Measurements from ENCODE around the gene TRAM1L1.

The TRAM1L1 gene

DNA sequence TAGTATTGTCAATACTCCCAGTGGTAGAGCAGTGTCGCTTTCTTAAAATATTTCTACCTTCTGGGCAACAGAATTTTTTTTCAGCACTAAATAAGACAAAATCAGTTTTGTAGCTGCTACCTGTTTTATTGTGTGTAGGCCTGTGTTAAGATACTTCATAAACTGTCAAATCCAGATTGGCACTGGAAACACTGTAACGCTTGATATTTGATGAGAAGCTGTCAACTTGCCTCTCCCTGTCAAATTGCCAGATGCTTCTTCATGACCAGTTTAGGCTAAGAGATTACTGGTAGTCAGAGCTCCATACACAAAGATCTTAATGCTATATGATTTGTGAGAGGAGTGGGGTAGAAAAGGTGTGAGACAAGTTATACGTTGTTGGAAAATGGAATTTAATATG, 17.3 kb downstream of the TRAM1L1 start:
- TF ChIP-seq, protein P1, sequence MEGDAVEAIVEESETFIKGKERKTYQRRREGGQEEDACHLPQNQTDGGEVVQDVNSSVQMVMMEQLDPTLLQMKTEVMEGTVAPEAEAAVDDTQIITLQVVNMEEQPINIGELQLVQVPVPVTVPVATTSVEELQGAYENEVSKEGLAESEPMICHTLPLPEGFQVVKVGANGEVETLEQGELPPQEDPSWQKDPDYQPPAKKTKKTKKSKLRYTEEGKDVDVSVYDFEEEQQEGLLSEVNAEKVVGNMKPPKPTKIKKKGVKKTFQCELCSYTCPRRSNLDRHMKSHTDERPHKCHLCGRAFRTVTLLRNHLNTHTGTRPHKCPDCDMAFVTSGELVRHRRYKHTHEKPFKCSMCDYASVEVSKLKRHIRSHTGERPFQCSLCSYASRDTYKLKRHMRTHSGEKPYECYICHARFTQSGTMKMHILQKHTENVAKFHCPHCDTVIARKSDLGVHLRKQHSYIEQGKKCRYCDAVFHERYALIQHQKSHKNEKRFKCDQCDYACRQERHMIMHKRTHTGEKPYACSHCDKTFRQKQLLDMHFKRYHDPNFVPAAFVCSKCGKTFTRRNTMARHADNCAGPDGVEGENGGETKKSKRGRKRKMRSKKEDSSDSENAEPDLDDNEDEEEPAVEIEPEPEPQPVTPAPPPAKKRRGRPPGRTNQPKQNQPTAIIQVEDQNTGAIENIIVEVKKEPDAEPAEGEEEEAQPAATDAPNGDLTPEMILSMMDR (IDR thresholded peaks at IDR 0.05; ENCODE audit: control extremely low read depth, extremely low read depth, low read depth, missing control alignments): no peak
- ChIA-PET CTCF (no interaction called here), POLR2A (no interaction called here)
- DNase-seq (ENCODE audit: extremely low spot score): no peak

DNA sequence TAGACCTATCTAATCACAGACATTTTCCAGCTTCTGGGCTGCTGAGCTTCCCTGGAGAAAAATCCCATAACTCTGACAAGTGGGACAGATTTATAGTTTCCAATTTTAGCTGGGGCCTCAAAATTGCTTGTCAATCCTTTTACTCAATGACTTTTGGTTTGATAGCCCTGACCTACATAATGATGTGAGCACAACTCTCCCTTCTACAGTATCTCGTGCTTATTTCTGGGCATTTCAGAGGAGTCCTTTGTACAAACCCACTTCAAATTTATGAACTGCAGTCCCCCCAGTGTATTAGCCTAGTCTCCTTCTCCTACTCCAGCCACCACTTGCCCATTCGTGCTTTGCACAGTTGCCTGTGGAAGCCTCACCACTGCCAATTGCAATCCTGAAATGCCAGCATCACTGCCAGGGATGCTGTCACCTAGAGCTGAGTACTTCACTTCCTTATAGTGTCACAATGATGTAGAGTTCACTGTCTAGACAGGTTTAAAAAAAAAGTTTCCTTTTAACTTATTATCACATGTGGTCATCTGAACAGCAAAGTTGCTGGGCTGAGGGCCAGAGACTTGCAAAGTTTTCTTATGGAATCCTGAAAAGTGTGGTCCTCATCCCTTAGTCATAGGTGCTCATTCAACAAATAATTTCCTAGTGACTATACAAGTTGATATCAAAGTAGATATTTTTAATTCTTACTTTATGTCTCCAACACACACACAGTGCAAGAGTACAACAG, 21.2 kb downstream of the TRAM1L1 start:
- no peak for DNase-seq (ENCODE audit: extremely low spot score)
- TF ChIP-seq, protein P1 (IDR thresholded peaks at IDR 0.05; ENCODE audit: control extremely low read depth, extremely low read depth, low read depth, missing control alignments): no peak
- ChIA-PET POLR2A (no interaction called here), CTCF (interaction anchor here (1.0 kb wide), 1 partner anchor 58 kb away, joined by 3 read pairs; no protein-coding TSS in a partner anchor)

DNA sequence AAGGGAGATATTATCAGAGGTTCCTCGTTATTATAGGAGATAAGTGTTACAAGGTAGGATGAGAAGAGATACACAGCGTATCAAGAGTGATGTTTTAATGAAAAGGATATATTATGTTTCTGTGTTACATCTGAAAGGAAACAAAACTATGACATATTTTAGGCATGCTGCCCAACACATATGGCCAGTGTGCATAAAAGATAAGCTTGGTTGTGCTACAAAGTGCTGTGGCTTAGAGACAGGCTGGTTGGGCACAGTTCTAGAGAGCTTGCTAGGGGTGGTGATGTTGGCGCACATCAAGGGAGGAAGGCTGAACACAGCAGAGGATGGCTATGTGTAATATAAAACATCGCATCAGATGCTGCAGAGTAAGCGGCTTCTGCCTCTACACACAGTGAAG, 42.4 kb downstream of the TRAM1L1 start:
- CTCF ChIA-PET: no interaction called here
- TF ChIP-seq, protein P1 (IDR thresholded peaks at IDR 0.05; ENCODE audit: control extremely low read depth, extremely low read depth, low read depth, missing control alignments): no peak
- POLR2A ChIA-PET: no interaction called here
- no peak for DNase-seq (ENCODE audit: extremely low spot score)
